Measurements from ENCODE around the gene AWAT1.
"Not testable (repeated sequence)": the region's sequence is repeated elsewhere in the genome, so short reads cannot be mapped to it uniquely, and the experiment has no call there.

The AWAT1 gene

GRCh38 chrX:70234355-70234754 lies at the start of gene AWAT1:
TSS of gene AWAT1 (plus strand) at chrX:70234655. CDS start at chrX:70234696, 41 bp downstream.
- no peak for DNase-seq

- no peak for DNase-seq
Measured at GRCh38 chrX:70190225-70190624, 44.2 kb upstream of the AWAT1 start.

DNA sequence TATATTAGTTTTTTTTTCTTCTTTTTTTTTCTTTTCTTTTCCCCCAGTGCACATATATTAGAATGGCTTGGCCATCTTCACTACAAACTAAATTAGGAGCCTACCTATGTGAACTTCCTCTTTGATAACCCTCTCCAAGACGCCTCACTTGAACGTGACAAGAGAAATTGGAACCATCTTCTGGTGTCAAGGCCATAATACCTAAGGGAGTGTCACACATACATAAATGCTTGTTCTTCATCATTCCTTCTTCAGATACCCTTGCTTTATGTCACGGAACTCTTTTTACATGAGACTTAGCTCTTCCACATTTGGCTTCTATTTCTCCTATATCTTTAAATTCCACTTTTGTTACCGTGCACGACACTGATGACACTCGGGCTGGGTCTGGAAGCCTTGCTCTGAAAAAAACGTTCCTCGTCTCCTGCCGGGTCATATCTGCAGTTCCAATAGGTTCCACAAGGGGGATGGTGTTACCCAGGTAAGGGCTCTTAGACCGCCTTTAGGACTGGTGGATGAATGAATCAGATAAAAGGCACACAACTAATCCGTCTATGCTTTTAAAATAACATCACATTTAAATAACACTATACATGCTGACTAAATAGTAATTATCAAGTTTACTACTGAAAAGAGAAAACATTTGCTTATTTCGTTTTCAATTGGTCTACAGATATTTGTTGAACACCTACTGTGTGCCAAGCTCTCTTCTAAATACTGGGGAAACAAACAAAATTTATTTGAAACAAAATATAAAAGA lies 37.3 kb upstream of the AWAT1 start:
- peak; percentile 59 to 71 for DNase-seq

- no peak for DNase-seq
Measured at GRCh38 chrX:70201732-70202131, 32.7 kb upstream of the AWAT1 start.

DNA sequence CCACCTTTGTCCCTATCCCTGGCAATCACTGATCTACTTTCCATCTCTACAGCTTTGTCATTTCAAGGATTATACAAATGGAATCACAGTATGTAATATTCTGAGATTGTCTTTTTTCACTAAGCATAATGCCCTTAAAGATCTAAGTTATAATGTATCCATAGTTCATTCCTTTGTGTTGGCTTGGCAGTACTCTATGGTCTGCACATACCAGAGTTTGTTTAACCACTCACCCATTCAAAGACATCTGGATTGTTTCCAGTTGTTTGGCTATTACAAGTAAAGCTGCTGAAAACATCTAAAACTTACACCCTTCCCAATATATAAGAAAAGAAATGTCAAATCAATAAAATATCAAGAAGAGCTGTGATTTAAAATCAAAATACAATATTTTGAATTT lies 26.0 kb upstream of the AWAT1 start:
- no peak for DNase-seq

GRCh38 chrX:70209570-70209969 lies 24.9 kb upstream of the AWAT1 start:
- not testable (repeated sequence) for DNase-seq

DNA sequence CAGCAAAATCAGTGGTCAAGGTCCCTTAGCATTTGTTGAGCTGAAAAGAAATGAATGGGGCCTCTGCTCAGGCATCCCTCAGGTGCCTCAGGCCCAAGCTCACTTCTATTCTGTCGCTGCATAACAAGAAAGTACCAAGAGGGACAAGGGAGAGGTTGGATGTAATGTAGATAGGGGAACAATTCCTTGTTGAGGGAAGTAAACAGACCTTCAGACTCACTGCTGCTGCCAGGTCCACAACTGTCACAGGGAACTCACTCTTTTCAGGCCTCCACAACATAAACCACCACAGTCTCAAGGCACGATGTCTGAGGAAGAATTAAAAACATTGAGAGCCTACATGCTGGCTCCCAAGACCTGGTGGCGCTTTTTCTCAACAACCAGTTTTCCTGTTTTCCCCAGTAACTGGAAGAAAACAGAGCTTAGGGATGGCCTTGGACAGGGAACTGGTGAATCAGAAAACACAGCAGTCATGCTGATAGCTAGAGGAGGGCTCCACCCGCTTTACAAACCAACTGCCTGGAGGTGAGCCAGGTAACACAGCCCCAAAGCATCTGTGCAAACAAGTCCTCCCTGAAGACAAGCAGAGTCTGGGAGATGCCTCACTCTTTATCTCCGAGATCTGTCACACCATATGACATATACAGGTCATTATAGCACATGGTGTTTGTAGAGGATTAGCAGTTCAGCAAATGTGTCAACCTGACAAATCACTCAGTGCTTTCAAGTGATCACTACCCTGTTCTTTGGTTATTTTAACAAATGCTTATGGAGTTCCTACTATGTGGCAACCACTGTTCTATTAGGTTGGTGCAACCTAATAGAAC lies 14.3 kb upstream of the AWAT1 start:
- DNase-seq = no peak

- no peak for DNase-seq
Measured at GRCh38 chrX:70226048-70226447, 8.4 kb upstream of the AWAT1 start.

DNA sequence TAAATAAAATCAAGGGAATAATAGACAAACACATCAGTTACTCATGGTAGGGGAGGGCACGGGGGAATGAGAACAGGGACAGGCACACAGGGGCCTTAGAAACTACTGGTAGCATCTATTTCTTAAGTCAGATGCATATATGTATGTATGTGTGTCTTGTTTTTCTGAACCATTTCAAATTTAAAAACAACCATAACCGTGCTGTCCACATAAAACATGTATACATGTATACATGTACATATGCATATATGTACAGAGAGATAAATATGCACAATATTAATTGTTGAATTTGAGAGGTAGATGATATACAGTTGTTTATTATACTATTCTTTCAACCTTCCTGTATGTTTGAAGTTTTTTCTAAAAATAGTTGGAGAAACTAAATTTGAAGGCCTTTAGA lies 7.8 kb upstream of the AWAT1 start:
- DNase-seq = no peak

DNA sequence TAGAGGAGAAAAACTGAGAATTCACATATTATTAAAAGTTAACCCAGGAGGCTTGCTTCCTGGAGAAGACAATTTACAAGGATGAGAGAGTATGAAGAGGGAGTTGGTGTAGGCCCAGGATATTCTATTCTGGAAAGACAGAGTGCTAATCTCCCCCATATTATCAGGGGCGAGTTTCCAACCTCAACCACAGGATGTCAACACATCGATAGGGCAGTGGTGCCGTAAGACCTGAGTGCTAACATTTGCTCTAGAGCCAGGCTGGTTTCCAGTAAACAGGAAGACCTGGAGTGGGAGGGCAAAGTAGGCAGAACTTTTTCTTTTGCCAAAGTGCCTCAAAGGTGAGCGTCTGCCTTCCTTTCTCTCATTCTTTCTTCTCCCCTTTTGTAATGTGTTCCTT lies 2.8 kb upstream of the AWAT1 start:
- DNase-seq = no peak

DNA sequence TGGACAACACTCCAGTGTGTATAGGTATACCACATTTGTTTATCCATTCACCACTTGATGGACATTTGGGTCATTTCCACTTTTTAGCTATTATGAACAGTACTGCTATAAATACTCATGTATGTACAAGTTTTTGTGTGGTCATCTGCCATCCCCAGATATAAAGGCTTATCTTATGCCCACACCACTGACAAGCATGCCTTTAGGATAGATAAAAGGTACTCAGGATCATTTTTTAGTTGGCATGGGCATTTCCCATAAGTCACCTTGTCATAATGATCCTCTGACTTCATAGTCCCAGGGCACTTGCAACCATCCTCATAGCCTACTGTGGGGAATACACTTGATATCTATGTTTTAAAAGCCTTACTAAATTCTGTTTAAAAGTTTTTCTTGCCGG lies 6.3 kb downstream of the AWAT1 start:
- DNase-seq = no peak

DNA sequence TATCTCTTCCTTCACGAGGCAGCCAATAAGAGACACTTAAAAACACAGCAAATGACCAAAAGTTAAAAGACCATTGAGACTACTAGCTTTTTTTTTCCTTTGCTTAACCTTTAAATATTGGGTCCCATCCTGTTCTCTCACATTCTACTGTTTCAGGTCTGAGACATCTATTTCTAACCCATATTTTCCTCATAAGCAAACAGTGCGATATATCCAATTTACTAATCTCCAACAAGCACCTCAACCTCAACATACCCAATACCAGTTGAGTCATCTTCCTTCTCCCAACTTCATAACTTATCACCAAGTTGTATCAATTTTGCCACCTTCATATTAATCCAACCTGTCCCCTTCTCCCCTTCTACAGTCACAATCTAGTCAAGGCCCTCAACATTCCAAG lies 7.0 kb downstream of the AWAT1 start:
- no peak for DNase-seq

DNA sequence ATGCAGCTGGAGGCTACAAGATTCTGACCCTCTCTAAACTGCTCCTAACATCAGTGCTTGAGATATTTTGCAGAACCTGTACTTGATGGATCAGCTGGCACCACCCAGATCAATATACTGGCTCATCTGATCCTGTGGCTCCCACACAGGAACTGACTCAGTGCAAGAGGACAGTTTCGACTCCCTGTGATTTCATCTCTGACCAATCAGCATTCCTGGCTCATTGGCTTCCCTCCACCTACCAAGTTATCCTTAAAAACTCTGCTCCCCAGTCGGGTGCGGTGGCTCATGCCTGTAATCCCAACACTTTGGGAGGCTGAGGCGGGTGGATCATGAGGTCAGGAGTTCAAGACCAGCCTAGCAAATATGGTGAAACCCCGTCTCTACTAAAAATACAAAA lies 9.1 kb downstream of the AWAT1 start:
- DNase-seq = not testable (repeated sequence)

DNA sequence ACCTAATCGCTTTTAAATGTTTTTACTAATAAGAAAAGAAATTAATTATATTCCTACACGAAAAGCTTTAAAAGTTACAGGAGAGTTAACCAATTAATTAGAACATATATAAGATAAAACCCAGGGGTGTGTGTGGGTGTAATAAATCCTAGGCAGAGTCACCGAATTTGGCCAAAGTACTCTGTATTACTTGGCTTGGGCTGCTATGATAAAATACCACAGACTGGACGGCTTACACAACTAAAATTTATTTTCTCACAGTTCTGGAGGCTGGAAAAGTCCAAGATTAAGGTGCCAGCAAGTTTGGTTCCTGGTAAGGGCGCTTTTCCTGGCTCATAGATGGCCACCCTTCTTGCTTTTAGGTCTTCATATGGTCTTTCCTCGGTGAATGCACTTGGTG lies 10.4 kb downstream of the AWAT1 start:
- DNase-seq = no peak

DNA sequence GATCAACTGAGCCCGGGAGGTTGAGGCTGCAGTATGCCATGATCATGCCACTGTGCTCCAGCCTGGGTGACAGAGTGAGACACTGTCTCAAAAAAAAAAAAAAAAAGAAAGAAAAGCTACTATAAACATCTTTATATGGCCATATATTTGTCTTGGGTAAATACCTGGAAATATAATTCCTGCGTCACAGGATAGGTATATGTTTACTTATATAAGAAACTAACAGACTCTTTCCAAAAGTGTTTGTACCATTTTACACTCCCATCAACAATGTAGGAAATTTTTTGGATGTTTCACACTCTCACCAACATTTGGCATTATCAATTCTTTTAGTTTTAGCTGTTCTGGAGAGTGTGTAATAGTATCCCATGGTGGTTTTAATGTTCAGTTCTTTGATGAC lies 12.8 kb downstream of the AWAT1 start:
- DNase-seq = no peak

- no peak for DNase-seq
Measured at GRCh38 chrX:70252491-70252890, 18.0 kb downstream of the AWAT1 start.

GRCh38 chrX:70253377-70254062 lies 19.1 kb downstream of the AWAT1 start:
- DNase-seq = no peak

- DNase-seq = no peak
Measured at GRCh38 chrX:70254063-70254400, 19.6 kb downstream of the AWAT1 start.

GRCh38 chrX:70254909-70255308 lies 20.5 kb downstream of the AWAT1 start:
- DNase-seq = no peak

- DNase-seq = no peak
Measured at GRCh38 chrX:70255452-70255851, 21.0 kb downstream of the AWAT1 start.

DNA sequence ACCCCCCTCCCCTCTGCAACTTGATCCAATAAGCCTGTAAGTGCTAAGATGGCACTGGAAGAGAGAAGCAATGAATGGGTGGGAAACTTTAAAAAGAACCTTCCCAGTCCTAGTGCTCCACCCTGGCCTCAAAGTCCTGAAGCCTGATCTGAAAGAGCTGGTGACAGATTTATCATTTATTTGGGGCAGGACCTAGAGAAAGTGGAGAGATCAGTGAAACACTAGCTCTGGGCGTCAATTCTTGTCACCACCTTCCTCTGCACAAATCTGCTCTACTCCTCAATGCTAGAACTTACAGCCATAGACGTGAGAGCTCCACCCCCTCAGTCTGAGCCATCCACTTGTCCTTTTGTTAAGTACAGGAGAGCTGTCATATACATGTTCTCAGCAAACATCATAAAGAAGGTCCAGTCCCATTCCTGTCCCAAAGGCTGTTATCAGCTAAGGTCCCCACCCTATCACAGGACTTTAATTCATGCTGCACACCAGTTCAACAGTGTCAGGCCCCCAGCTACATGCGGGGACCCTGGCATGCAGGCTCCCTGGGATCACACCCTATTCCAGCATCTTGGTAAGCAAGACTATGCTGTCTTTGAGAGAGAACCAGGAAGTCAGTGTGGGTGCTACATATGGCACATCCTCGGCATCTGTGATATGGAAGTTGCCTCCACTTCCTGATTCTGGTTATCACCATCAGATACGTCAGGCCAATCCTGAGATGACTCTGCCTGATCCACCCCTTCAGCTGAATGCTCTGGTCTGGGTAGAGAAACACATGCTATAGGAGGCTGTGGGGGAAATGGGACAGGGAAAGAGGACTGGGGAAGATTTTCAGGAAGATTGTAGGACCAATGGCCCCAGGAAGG lies 23.2 kb downstream of the AWAT1 start:
- no peak for DNase-seq

DNA sequence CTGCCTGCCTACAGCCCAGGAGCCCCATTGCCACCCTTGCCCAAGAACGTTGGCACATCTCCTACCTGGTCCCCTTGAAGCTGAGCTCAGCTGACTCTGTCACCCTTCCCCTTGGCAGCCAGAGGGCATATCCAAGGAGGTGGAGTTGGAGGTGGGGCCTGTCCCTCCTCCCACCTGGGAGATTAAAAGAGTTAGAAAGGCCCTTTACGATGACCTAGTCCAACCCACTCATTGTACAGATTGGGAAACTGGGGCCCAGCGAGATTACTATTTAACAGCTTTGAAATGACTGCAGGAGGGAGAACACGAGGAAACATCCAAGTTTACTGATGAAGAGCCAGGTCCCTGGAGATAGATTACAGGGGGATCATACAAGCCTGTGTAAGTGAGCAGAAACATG lies 25.6 kb downstream of the AWAT1 start, which contains the start of gene P2RY4:
TSS of gene P2RY4 (minus strand) at position 101 of the 400 bp plus-strand sequence. CDS start 580 bp downstream, outside the sequence.
- no peak for DNase-seq

All from activated CD4-positive, alpha-beta T cell treated with anti-CD3 and anti-CD28 coated beads, Interleukin-2, amount 50 U/mL, for 48 hours (primary cell).